ENCODE data around the gene ITGAD.

DNA sequence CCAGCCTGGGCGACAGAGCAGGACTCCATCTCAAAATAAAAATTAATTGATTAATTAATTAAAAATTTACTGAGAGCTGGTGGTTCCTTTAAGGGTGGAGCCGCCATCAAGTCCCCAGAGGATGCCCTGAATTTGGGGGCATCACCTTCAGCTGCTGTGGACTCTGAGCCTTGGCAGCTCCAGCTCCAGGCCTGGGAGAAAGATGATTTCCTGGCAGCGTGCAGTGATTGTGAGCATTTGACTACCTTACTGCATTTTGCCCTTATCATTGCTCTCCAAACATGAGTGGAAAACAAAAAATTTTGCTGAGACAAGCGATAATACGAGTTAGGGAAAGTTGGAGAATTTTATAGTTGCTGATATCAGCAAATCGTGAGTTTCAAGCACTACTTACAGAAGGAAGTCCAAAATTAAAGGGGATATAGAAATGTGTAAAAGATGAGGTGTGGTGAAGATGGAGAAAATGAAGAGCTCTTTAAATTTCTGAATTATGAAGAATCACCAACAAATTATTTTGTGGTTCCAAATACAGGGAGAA lies 2.6 kb upstream of the ITGAD start:
- TF ChIP-seq TCF12 (IDR thresholded peaks at IDR 0.05; ENCODE audit: low read depth, low read length): no peak
- TF ChIP-seq, protein P1, sequence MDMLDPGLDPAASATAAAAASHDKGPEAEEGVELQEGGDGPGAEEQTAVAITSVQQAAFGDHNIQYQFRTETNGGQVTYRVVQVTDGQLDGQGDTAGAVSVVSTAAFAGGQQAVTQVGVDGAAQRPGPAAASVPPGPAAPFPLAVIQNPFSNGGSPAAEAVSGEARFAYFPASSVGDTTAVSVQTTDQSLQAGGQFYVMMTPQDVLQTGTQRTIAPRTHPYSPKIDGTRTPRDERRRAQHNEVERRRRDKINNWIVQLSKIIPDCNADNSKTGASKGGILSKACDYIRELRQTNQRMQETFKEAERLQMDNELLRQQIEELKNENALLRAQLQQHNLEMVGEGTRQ (IDR thresholded peaks at IDR 0.05; ENCODE audit: low read length): no peak

Measured in H1 (cell line).